ENCODE data around the gene SLC7A4.
A peak's percentile ranks its signal among the peaks of the same experiment; 100 is the strongest.
"Not testable (repeated sequence)": the region's sequence is repeated elsewhere in the genome, so short reads cannot be mapped to it uniquely, and the experiment has no call there.

Gene SLC7A4, protein sequence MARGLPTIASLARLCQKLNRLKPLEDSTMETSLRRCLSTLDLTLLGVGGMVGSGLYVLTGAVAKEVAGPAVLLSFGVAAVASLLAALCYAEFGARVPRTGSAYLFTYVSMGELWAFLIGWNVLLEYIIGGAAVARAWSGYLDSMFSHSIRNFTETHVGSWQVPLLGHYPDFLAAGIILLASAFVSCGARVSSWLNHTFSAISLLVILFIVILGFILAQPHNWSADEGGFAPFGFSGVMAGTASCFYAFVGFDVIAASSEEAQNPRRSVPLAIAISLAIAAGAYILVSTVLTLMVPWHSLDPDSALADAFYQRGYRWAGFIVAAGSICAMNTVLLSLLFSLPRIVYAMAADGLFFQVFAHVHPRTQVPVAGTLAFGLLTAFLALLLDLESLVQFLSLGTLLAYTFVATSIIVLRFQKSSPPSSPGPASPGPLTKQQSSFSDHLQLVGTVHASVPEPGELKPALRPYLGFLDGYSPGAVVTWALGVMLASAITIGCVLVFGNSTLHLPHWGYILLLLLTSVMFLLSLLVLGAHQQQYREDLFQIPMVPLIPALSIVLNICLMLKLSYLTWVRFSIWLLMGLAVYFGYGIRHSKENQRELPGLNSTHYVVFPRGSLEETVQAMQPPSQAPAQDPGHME

DNA sequence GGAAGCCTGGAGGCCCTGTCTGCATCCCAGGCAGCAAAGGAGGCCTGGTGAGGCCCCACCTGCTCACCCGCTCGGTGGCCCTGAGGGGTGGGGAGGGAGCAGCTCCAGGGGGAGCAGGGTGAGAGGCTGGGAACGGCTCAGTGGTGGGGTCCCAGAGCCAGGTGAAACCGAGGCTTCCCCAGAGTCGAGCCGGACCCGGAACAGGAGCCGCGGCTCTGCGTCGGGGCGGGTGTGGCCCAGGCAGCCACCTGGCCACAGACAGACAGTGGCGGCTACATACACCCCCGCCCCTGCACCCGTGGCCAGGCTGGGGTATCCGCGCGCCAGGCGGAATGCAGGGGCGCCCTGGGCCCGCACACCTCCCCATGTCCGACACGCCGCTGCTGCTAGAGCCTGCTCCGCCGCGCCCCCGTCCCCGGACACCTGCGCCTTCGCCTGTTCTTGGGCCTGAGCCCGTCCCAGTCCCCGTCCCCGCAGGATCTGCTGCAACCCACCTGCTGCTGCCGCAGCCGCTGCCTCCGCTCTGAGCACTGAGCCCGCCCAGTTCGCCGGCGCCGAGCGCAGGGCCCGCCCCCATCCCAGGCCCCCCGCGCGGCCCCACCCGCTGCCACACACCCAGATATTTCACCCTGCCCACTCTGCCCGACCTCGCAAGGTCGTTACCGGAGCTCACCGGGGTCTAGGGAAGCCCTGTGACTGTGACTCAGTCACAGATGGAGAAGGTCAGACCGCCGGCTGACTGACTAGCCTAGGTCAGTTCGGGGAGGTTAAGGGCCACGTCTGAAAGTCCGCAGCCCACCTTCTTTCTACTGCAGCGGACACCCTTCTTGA, at the start of gene SLC7A4:
SLC7A4 (minus strand) TSS at position 525 of the 831 bp plus-strand sequence. CDS start 749 bp downstream, outside the sequence.
- DNase-seq, result peak; percentile 38

DNA sequence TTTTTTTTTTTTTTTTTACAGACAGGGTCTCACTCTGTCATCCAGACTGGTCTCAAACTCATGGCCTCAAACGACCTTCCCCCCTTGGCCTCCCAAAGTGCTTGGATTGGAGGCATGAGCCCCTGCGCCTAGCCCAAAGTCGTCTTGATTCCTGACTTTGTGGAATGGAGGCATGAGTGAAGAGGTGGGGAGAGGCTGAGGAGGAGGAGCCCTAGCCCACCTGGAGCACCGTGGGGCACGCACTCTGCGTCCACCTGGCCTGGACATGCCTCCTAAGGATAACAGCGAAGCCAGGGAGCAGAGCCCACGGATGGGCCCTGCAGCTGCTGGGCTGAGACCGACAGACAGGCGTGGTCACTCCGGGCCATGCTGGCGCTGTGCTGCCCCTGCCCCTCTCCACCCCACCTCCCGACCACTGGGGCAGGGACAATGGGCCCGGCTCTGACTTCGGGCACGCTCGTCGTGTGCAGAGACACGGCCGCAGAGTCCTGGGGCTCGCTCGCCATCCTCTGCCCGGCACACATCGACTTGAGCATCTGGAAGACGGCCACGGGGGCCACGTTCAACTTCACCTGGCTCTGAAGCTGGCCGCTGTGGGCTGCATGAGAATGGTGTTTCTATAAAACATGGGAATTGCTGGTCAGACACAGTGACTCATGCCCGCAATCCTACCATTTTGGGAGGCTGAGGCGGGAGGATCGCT, 48.2 kb upstream of the SLC7A4 start:
- DNase-seq, result no peak

DNA sequence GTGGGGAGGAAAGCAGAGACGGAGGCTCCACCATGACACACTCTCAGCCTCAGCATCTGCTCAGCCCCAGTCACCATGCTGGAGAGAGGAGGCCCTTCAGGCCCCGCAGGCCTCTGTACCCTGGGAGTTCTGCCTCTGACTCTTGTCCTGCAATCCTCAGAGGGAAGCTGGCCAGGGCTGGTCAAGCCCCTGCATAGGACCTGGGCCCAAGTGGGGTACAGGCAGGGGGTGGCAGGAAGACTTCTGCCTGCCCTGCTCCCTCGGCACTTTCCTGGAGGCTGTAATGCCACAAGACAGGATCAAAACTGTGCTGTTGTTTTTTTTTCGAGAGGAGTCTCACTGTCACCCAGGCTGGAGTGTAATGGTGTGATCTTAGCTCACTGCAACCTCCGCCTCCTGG, 47.1 kb upstream of the SLC7A4 start:
- no peak for DNase-seq

DNA sequence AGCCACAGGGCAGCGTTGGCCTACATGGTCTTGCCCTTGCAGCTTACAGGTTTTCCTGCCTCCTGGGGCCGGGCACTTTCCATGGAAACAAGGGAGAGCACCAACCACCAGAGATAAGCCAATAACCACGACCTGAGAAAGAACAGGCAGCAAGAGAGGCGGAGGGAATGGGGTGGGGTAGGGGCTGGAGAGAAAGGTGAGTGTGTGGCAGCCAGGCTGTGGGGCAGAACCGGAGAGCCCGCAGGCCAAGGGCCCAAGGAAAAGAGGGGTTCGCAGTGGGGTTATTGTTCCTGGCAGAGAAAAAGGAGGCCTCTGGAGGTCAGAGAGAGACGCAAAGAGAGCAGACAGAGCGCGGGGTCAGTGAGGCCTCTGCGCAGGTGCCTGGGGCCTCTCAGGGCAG, 46.6 kb upstream of the SLC7A4 start:
- DNase-seq, result no peak

DNA sequence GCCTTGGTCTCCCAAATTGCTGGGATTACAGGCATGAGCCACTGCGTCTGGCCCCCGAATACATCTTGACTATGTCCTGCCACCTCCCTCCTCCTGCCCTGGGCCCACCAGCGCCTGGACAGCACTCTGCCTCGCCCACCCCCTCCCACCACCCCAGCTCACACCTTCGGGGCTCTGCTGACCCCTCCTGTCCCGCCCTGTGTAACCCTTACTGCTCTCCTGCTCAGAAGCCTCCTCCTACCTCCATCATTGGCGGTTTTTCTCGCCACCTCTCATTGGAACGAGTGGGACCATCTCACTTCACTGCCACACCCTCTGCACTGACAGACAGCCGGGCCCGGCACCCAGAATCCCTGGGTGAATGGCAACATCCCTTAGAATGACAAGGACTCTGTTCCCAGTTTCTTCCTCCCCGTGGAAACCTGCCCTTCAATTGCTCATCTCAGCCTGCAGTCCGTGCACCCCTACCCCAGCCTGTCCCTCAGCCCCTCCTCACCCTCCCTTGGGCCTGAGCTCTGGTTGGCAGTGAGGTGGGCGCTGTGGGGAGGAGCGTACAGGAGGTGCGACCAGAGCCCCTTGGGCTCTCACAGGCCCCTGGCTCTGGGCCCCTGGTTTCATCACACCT, 45.6 kb upstream of the SLC7A4 start:
- DNase-seq, result no peak

GRCh38 chr22:21076912-21077625, 44.7 kb upstream of the SLC7A4 start:
- no peak for DNase-seq

- no peak for DNase-seq
These were observed 43.3 kb upstream of the SLC7A4 start for GRCh38 chr22:21075516-21076138.

DNA sequence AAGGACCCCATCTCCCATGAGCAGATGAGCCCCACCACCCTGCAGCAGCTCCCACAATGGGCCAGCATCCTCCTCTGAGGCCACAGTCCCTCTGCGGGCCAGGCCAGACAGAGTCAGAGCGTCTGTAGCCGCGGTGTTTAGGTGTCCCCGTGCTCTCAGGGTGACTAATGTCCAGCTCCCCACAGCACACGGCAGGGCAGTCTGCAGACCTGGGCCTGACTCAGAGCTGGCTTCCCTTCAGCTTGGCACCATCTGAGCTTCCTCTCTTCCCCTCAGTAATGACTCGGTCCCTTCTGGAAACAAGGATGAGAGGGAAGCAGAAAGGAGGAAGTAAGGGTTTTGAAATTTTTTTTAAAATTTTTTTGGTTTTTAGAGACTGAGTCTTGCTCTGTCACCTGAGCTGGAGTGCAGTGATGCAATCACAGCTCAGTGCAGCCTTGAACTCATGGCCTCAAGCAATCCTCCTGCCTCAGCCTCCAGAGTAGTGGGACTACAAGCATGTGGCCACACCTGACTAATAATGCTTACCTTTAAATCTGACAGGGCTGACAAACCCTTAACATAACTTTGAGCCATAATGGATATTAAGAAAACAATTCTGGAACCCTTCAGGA, 41.8 kb upstream of the SLC7A4 start:
- DNase-seq, result no peak

DNA sequence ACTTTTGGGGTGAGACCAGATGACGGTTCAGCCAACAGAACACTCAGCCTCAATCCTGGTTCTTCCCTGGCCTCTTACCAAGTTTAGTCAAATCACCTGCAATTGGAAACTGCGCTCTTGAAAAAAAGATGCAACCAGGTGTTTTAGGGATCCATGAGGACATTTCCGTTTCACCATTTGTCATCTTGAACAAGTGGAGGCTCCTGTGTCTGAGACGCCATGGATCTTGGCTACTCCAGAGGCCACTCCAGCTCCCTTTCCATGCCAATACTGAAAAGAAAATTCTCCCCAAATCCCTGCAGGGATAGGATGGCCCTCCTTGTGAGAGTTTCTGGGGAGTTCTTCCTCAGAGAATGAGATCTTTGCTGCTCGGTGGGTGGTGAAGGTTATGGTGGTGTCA, 41.1 kb upstream of the SLC7A4 start:
- no peak for DNase-seq

- no peak for DNase-seq
These were observed 40.7 kb upstream of the SLC7A4 start for GRCh38 chr22:21073023-21073422.

- not testable (repeated sequence) for DNase-seq
These were observed 39.4 kb upstream of the SLC7A4 start for GRCh38 chr22:21071796-21072195.

- no peak for DNase-seq
These were observed 38.6 kb upstream of the SLC7A4 start for GRCh38 chr22:21070690-21071615.

- DNase-seq, result no peak
These were observed 37.0 kb upstream of the SLC7A4 start for GRCh38 chr22:21069375-21069774.

DNA sequence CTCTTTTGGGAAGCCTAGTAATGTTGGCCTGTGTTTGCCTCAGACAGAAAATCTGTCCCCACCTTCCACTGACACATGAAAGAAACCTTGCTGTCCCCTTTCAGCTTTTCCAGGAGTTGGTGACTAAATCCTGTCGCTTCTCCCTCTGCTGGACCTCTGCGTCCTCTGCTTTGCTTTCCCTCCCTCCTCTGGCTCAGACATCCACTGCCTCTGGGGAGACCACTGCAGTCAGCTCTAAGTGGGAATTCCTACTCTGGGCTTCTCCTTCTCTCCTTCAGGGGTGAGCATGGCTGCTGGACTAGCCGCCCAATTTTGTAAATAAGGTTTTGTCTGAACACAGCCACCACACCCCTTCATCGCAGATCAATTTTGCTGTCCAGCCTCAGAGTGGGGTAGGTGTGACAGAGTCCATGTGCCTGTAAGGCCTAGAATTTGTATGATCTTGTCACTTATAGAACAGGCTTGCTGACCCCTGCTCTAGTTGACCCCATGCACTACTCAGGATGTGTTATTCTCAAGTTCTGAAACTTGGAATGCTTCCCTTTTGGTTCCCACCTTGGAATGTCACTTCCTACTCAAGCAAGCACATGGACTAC, 36.4 kb upstream of the SLC7A4 start:
- no peak for DNase-seq

GRCh38 chr22:21067901-21068680, 35.7 kb upstream of the SLC7A4 start:
- DNase-seq, result no peak

- no peak for DNase-seq
These were observed 34.9 kb upstream of the SLC7A4 start for GRCh38 chr22:21067075-21067900.
